WTC11 (cell line): ENCODE measurements around the gene RPTOR. TPM values are rescaled to one million over a fixed set of nuclear protein-coding genes. Genes with fewer than 3 reads are reported as not detected.

Experiments used
- AFF4 ChIP-seq: sonication (generic); formaldehyde crosslinking; IDR thresholded peaks from 2 replicates; pipeline ENCODE4 v1.8.1; 2023; ENCODE audit warnings: mild to moderate bottlenecking, missing genetic modification reagents, borderline replicate concordance
- CDX4 ChIP-seq: fragments of 250-450 bp; sonication (Bioruptor Pico); IDR thresholded peaks from 2 replicates; pipeline ENCODE4 v1.9.0; 2021; ENCODE audit warnings: moderate library complexity, mild to moderate bottlenecking, inconsistent platforms, borderline replicate concordance
- ERG ChIP-seq: fragments of 250-450 bp; sonication (Bioruptor Pico); IDR thresholded peaks from 2 replicates; pipeline ENCODE4 v1.8.0; 2021; ENCODE audit warnings: mild to moderate bottlenecking
- ESRRA ChIP-seq: sonication (generic); formaldehyde crosslinking; IDR thresholded peaks from 2 replicates; pipeline ENCODE4 v1.8.1; 2022; ENCODE audit warnings: mild to moderate bottlenecking, missing genetic modification reagents, borderline replicate concordance
- FOXP1 ChIP-seq: sonication (generic); formaldehyde crosslinking; IDR thresholded peaks from 2 replicates; pipeline ENCODE4 v1.8.0; 2022; ENCODE audit warnings: missing genetic modification reagents, mild to moderate bottlenecking, moderate library complexity, borderline replicate concordance
- GTF2I ChIP-seq: fragments of 250-450 bp; sonication (Bioruptor Pico); conservative IDR thresholded peaks from 2 replicates; pipeline ENCODE4 v1.4.0; 2021; ENCODE audit warnings: mild to moderate bottlenecking
- HMGA2 ChIP-seq: fragments of 250-450 bp; sonication (Bioruptor Pico); IDR thresholded peaks from 2 replicates; pipeline ENCODE4 v1.4.0; 2021; ENCODE audit warnings: mild to moderate bottlenecking, moderate library complexity
- HMGXB4 ChIP-seq: sonication (generic); formaldehyde crosslinking; IDR thresholded peaks from 2 replicates; pipeline ENCODE4 v1.8.1; 2023; ENCODE audit warnings: mild to moderate bottlenecking, moderate library complexity, missing genetic modification reagents
- NFE2L1 ChIP-seq: sonication (generic); formaldehyde crosslinking; IDR thresholded peaks from 2 replicates; pipeline ENCODE4 v1.8.1; 2023; ENCODE audit warnings: missing genetic modification reagents
- PRDM15 ChIP-seq: sonication (generic); formaldehyde crosslinking; IDR thresholded peaks from 2 replicates; pipeline ENCODE4 v1.8.0; 2022; ENCODE audit warnings: missing genetic modification reagents
- USF2 ChIP-seq: sonication (generic); formaldehyde crosslinking; IDR thresholded peaks from 2 replicates; pipeline ENCODE4 v1.8.1; 2023; ENCODE audit warnings: mild to moderate bottlenecking, missing genetic modification reagents, moderate library complexity
- ZNF219 ChIP-seq: sonication (generic); formaldehyde crosslinking; IDR thresholded peaks from 2 replicates; pipeline ENCODE4 v1.8.0; 2023; ENCODE audit warnings: missing genetic modification reagents, mild to moderate bottlenecking, borderline replicate concordance
- ZNF671 ChIP-seq: fragments of 250-450 bp; sonication (Bioruptor Pico); IDR thresholded peaks from 2 replicates; pipeline ENCODE4 v1.8.0; 2021; ENCODE audit warnings: mild to moderate bottlenecking
- total RNA-seq: library from RNA; stranded (reverse); gene quantifications from 3 replicates; pipeline ENCODE4 v1.2.3, GENCODE V29; 2021
- TF ChIP-seq, protein P1 (sequence below): fragments of 250-450 bp; sonication (Bioruptor Pico); IDR thresholded peaks from 2 replicates; pipeline ENCODE4 v1.9.0; 2021; ENCODE audit warnings: mild to moderate bottlenecking
- TF ChIP-seq, protein P2 (sequence below): fragments of 250-450 bp; sonication (Bioruptor Pico); IDR thresholded peaks from 2 replicates; pipeline ENCODE4 v2.1.2; 2022; ENCODE audit warnings: mild to moderate bottlenecking, moderate library complexity

RPTOR gene
- total RNA-seq, 1 experiment from 2014 or later, result 41.0 TPM

DNA sequence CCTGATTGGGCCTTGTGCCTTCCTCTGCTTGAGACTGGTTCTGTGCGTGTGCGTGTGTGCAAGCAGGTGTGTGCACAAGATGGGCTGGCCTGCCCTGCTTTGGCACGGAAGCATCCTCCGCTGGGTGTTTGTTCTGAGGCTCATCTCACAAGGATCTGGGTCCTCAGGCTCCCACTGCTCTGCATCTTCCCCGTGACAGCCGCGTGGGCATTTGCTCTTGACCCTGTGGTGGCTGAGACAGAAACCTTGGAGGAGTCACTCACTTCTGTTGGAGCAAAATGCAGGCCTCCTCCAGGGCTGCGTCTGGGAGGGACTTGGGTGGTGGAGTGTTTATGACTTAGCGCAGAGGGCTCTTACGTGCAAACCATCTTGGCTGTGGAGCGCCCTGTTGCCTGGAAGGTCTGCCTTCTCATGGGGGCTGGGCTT, 119.2 kb downstream of the RPTOR start (continued):
- TF ChIP-seq, protein P1, sequence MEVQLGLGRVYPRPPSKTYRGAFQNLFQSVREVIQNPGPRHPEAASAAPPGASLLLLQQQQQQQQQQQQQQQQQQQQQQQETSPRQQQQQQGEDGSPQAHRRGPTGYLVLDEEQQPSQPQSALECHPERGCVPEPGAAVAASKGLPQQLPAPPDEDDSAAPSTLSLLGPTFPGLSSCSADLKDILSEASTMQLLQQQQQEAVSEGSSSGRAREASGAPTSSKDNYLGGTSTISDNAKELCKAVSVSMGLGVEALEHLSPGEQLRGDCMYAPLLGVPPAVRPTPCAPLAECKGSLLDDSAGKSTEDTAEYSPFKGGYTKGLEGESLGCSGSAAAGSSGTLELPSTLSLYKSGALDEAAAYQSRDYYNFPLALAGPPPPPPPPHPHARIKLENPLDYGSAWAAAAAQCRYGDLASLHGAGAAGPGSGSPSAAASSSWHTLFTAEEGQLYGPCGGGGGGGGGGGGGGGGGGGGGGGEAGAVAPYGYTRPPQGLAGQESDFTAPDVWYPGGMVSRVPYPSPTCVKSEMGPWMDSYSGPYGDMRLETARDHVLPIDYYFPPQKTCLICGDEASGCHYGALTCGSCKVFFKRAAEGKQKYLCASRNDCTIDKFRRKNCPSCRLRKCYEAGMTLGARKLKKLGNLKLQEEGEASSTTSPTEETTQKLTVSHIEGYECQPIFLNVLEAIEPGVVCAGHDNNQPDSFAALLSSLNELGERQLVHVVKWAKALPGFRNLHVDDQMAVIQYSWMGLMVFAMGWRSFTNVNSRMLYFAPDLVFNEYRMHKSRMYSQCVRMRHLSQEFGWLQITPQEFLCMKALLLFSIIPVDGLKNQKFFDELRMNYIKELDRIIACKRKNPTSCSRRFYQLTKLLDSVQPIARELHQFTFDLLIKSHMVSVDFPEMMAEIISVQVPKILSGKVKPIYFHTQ, result no peak
- no peak for TF ChIP-seq ERG (CRISPR knock-in tag)
- no peak for TF ChIP-seq PRDM15 (CRISPR knock-in tag)
- no peak for TF ChIP-seq GTF2I (CRISPR knock-in tag)
- TF ChIP-seq ZNF219 (CRISPR knock-in tag), result no peak
- TF ChIP-seq NFE2L1 (CRISPR knock-in tag), result no peak
- no peak for TF ChIP-seq CDX4 (CRISPR knock-in tag)
- TF ChIP-seq AFF4 (CRISPR knock-in tag), result no peak
- TF ChIP-seq USF2 (CRISPR knock-in tag), result no peak
- TF ChIP-seq ZNF671, result no peak
- no peak for TF ChIP-seq HMGA2 (CRISPR knock-in tag)
- no peak for TF ChIP-seq HMGXB4 (CRISPR knock-in tag)
- TF ChIP-seq FOXP1 (CRISPR knock-in tag), result no peak
- TF ChIP-seq ESRRA (CRISPR knock-in tag), result no peak
- TF ChIP-seq, protein P2, sequence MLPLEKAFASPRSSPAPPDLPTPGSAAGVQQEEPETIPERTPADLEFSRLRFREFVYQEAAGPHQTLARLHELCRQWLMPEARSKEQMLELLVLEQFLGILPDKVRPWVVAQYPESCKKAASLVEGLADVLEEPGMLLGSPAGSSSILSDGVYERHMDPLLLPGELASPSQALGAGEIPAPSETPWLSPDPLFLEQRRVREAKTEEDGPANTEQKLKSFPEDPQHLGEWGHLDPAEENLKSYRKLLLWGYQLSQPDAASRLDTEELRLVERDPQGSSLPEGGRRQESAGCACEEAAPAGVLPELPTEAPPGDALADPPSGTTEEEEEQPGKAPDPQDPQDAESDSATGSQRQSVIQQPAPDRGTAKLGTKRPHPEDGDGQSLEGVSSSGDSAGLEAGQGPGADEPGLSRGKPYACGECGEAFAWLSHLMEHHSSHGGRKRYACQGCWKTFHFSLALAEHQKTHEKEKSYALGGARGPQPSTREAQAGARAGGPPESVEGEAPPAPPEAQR (CRISPR knock-in tag), result no peak
- TF ChIP-seq, all 79 proteins: peak for 0
